Omental fat pad (tissue), 4 donors: ENCODE data around the gene CRB1. TPM values are rescaled to one million over a fixed set of nuclear protein-coding genes. Genes with fewer than 3 reads are reported as not detected.
"Not testable (repeated sequence)": the region's sequence is repeated elsewhere in the genome, so short reads cannot be mapped to it uniquely, and the experiment has no call there.

Experiments
- ATAC-seq: fragments of 150-250 bp; one replicate; pipeline ENCODE4 v1.9.1; 2016; ENCODE audit warnings: mild to moderate bottlenecking, moderate library complexity; ENCODE audit not compliant: low FRiP score
- DNase-seq: peaks from one replicate; pipeline ENCODE4 v3.0.0-alpha.2; 2019; ENCODE audit warnings: low spot score
- total RNA-seq, 4 donors: library from RNA; depleted of rRNA; stranded (reverse); fragments of >200 nt; gene quantifications; one replicate each; pipeline ENCODE4 v1.1.0, GENCODE V29; 2016
- TF ChIP-seq, protein P1 (sequence below), 3 donors: fragments of 450-650 bp; IDR thresholded peaks; one replicate each; pipeline ENCODE4 v1.5.1; 2016 to 2017; ENCODE audit warnings: antibody characterized with exemption in 3 of 3, mild to moderate bottlenecking in 3 of 3, moderate library complexity in 2 of 3

The CRB1 gene
- total RNA-seq, 4 donors from 2014 or later = 0.38 to 2.4 TPM; not detected in 2

GRCh38 chr1:197400522-197400902 is 132.5 kb downstream of the CRB1 start:
- TF ChIP-seq, protein P1, sequence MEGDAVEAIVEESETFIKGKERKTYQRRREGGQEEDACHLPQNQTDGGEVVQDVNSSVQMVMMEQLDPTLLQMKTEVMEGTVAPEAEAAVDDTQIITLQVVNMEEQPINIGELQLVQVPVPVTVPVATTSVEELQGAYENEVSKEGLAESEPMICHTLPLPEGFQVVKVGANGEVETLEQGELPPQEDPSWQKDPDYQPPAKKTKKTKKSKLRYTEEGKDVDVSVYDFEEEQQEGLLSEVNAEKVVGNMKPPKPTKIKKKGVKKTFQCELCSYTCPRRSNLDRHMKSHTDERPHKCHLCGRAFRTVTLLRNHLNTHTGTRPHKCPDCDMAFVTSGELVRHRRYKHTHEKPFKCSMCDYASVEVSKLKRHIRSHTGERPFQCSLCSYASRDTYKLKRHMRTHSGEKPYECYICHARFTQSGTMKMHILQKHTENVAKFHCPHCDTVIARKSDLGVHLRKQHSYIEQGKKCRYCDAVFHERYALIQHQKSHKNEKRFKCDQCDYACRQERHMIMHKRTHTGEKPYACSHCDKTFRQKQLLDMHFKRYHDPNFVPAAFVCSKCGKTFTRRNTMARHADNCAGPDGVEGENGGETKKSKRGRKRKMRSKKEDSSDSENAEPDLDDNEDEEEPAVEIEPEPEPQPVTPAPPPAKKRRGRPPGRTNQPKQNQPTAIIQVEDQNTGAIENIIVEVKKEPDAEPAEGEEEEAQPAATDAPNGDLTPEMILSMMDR (IDR thresholded peaks at IDR 0.05) = no peak
- DNase-seq (no peak), ATAC-seq (no peak)

DNA sequence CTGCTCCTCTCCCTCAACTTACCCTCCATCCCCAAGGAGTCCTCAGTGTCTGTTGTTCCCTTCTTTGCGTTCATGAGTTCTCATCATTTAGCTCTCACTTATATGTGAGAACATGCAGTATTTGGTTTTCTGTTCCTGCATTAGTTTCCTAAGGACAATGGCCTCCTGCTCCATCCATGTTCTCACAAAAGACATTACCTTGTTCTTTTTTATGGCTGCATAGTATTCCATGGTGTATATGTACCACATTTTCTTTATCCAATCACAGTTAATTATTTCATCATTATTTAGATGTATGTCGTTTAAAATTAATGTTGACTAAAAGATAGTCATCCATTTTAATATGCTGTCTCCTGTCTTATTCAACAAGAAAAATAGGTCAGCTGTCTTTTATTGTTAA is 134.1 kb downstream of the CRB1 start:
- DNase-seq (no peak), ATAC-seq (no peak)
- TF ChIP-seq, protein P1 (IDR thresholded peaks at IDR 0.05) = no peak

- not testable (repeated sequence) for ATAC-seq, DNase-seq
Observed at GRCh38 chr1:197404774-197405173, 136.7 kb downstream of the CRB1 start.

DNA sequence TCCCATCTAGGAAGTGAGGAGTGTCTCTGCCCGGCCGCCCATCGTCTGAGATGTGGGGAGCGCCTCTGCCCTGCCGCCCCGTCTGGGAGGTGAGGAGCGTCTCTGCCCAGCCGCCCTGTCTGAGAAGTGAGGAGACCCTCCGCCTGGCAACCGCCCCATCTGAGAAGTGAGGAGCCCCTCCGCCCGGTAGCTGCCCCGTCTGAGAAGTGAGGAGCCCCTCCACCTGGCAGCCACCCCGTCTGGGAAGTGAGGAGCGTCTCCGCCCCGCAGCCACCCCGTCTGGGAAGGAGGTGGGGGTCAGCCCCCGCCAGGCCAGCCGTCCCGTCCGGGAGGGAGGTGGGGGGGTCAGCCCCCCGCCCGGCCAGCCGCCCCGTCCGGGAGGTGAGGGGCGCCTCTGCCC is 137.6 kb downstream of the CRB1 start:
- not testable (repeated sequence) for DNase-seq, ATAC-seq

- ATAC-seq = no peak
- TF ChIP-seq, protein P1 (IDR thresholded peaks at IDR 0.05) = no peak
- DNase-seq = no peak
Observed at GRCh38 chr1:197413564-197413963, 145.5 kb downstream of the CRB1 start.

GRCh38 chr1:197415221-197415620 is 147.2 kb downstream of the CRB1 start:
- DNase-seq (no peak), ATAC-seq (no peak)
- TF ChIP-seq, protein P1 (IDR thresholded peaks at IDR 0.05) = no peak

DNA sequence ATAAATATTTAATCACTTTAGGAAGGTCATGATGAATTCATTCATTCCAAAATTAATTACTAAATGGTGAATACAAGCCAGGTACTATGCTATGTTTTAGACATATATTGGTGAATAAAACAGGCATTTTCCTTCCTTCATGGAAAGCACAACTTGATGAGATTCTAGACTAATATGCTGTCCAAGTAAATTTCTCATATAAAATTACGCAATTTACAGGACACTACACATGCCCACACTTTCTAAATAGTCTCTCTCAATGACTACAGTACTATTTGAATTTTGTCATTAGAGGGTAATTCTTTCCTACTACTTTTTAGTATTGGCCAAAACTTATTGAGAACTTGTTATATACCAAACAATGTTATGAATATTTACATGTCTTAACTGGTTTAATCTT is 150.6 kb downstream of the CRB1 start:
- TF ChIP-seq, protein P1 (IDR thresholded peaks at IDR 0.05) = no peak
- DNase-seq (no peak), ATAC-seq (no peak)

DNA sequence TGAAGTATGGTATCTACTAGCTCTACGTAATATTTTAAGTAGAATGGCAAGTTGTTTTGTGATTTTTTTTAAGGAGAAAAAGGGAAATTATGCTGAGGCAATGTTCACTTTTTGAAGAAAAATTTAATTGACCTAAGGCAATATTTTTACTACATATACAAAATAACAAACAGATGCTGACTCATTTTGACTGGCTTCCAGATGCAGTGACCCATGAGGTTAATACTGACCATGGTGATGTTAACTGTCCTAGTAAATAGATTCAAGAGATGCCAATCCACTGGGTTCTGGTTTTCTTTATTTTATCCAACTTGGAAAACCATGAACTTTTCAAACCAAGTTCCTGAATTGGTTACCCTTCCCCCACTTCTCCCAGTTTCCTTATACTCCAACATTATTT is 154.9 kb downstream of the CRB1 start:
- DNase-seq = no peak
- ATAC-seq = no peak

More for the DNA sequence above, 154.9 kb downstream of the CRB1 start:
- TF ChIP-seq, protein P1 (IDR thresholded peaks at IDR 0.05) = no peak
